Activated CD8-positive, alpha-beta T cell treated with anti-CD3 and anti-CD28 coated beads for 36 hours (primary cell): ENCODE results near the gene CYP4V2. TPM values are rescaled to one million over a fixed set of nuclear protein-coding genes. Genes with fewer than 3 reads are reported as not detected.
A peak's percentile ranks its signal among the peaks of the same experiment; 100 is the strongest.

Source experiments
- ATAC-seq: fragments of 200-7000 bp; cut with Tn5 transposase; one replicate; pipeline ENCODE4 v1.10.0; 2021; ENCODE audit warnings: mild to moderate bottlenecking, moderate library complexity
- CTCF ChIA-PET: fragments of 350-600 bp; sonication (Branson Sonifier 250); formaldehyde crosslinking; loops from one replicate; lab custom pipeline; 2021; ENCODE audit warnings: antibody characterized with exemption; lab: Charles Lee
- POLR2A ChIA-PET: fragments of 350-600 bp; sonication (Branson Sonifier 250); formaldehyde crosslinking; loops from one replicate; lab custom pipeline; 2021; ENCODE audit warnings: antibody characterized with exemption; lab: Charles Lee
- DNase-seq: peaks from one replicate; pipeline ENCODE4 v3.0.0-alpha.2; 2020
- H3K27ac Mint-ChIP-seq: one replicate; pipeline ENCODE4 v1.8.0; 2021; ENCODE audit warnings: mild to moderate bottlenecking, mixed read lengths
- H3K27me3 Mint-ChIP-seq: one replicate; pipeline ENCODE4 v1.8.0; 2021; ENCODE audit warnings: mixed read lengths
- H3K36me3 Mint-ChIP-seq: one replicate; pipeline ENCODE4 v1.8.0; 2021; ENCODE audit warnings: low read depth, mixed read lengths
- H3K4me1 Mint-ChIP-seq: one replicate; pipeline ENCODE4 v1.8.0; 2021; ENCODE audit warnings: low read depth, mixed read lengths
- H3K4me3 Mint-ChIP-seq: one replicate; pipeline ENCODE4 v1.8.0; 2021; ENCODE audit warnings: mild to moderate bottlenecking, moderate library complexity, mixed read lengths
- H3K9me3 Mint-ChIP-seq: one replicate; pipeline ENCODE4 v1.8.0; 2021; ENCODE audit warnings: mixed read lengths
- CTCF ChIP-seq: fragments of 200-600 bp; IDR thresholded peaks from one replicate; pipeline ENCODE4 v1.8.0; 2022; ENCODE audit warnings: antibody characterized with exemption, mild to moderate bottlenecking
- intact Hi-C: fragments of 100-400 bp; cut with micrococcal nuclease; formaldehyde crosslinking; loops from one replicate; pipeline ENCODE4 v1.10.0; 2022
- total RNA-seq, 2 experiments: library from RNA; stranded (reverse); gene quantifications; one replicate each; pipeline ENCODE4 v1.2.3, GENCODE V29; 2021

The CYP4V2 gene
- total RNA-seq, 2 experiments from 2014 or later: 4.8 to 5.1 TPM

- DNase-seq (no peak), ATAC-seq (no peak)
- Mint-ChIP-seq H3K4me3 (no peak overlapping the region), H3K36me3 (no peaks in the 10 kb centered on the region), H3K27ac (no peak overlapping the region), H3K9me3 (no peaks in the 10 kb centered on the region), H3K27me3 (peaks cover 37% of the 10 kb centered on the region), H3K4me1 (no peaks in the 10 kb centered on the region)
- POLR2A ChIA-PET: no interaction called here
- no peak for TF ChIP-seq CTCF
- intact Hi-C loops: no loop called here
- CTCF ChIA-PET: interaction anchor here (1.3 kb wide), 1 partner anchor 11 kb away, joined by 4 read pairs; no protein-coding TSS in a partner anchor
Observed at GRCh38 chr4:186148336-186148975, 42.9 kb upstream of the CYP4V2 start.

- peak; percentile 65 for TF ChIP-seq CTCF
- Mint-ChIP-seq H3K4me3 (no peak overlapping the region), H3K4me1 (no peaks in the 10 kb centered on the region), H3K9me3 (no peaks in the 10 kb centered on the region), H3K36me3 (no peaks in the 10 kb centered on the region), H3K27me3 (peaks cover 32% of the 10 kb centered on the region), H3K27ac (no peak overlapping the region)
- ChIA-PET CTCF (interaction anchor here (0.7 to 1.6 kb wide), 7 partner anchors 9 to 83 kb away, joined by 3 to 5 read pairs (median 4); no protein-coding TSS in a partner anchor), POLR2A (no interaction called here)
- peak; percentile 30 for DNase-seq
- intact Hi-C loops: no loop called here
- ATAC-seq: no peak
Observed at GRCh38 chr4:186149872-186150271, 41.5 kb upstream of the CYP4V2 start.

GRCh38 chr4:186150926-186151325 lies 40.4 kb upstream of the CYP4V2 start:
- Mint-ChIP-seq H3K36me3 (no peaks in the 10 kb centered on the region), H3K9me3 (no peaks in the 10 kb centered on the region), H3K4me3 (no peak overlapping the region), H3K27me3 (peaks cover 27% of the 10 kb centered on the region), H3K4me1 (no peaks in the 10 kb centered on the region), H3K27ac (no peak overlapping the region)
- intact Hi-C loops: no loop called here
- POLR2A ChIA-PET: no interaction called here
- ATAC-seq (no peak), DNase-seq (no peak)
- no peak for TF ChIP-seq CTCF
- CTCF ChIA-PET: interaction anchor here (1.2 to 1.4 kb wide), 3 partner anchors 10 to 51 kb away, joined by 5 read pairs; no protein-coding TSS in a partner anchor

GRCh38 chr4:186151499-186151898 lies 39.9 kb upstream of the CYP4V2 start:
- Mint-ChIP-seq H3K27ac (no peak overlapping the region), H3K27me3 (peaks cover 22% of the 10 kb centered on the region), H3K9me3 (no peaks in the 10 kb centered on the region), H3K4me1 (no peaks in the 10 kb centered on the region), H3K4me3 (no peak overlapping the region), H3K36me3 (no peaks in the 10 kb centered on the region)
- ChIA-PET CTCF (no interaction called here), POLR2A (no interaction called here)
- DNase-seq (no peak), ATAC-seq (no peak)
- intact Hi-C loops: no loop called here
- TF ChIP-seq CTCF: no peak

GRCh38 chr4:186158021-186158813 lies 33.1 kb upstream of the CYP4V2 start:
- peaks cover 4% of the 10 kb centered on the region for H3K4me1 Mint-ChIP-seq
- H3K36me3 Mint-ChIP-seq: no peaks in the 10 kb centered on the region
- POLR2A ChIA-PET: no interaction called here
- no peak for TF ChIP-seq CTCF
- ATAC-seq (no peak), DNase-seq (no peak)
- no peaks in the 10 kb centered on the region for H3K9me3 Mint-ChIP-seq
- H3K27ac Mint-ChIP-seq: no peak overlapping the region
- CTCF ChIA-PET: interaction anchor here (1.3 kb wide), 1 partner anchor 8 kb away, joined by 4 read pairs; no protein-coding TSS in a partner anchor
- intact Hi-C loops: no loop called here
- H3K27me3 Mint-ChIP-seq: peaks cover 7% of the 10 kb centered on the region
- no peak overlapping the region for H3K4me3 Mint-ChIP-seq
